Activated T-cell treated with anti-CD3 and anti-CD28 coated beads, Interleukin-2, amount 50 U/mL, for 72 hours (primary cell): ENCODE measurements around the gene AZU1. TPM values are rescaled to one million over a fixed set of nuclear protein-coding genes. Genes with fewer than 3 reads are reported as not detected.

ENCODE experiments used
- ATAC-seq, 2 donors: fragments of 150-1000 bp; cut with Tn5 transposase; replicated peaks in 1 of 2; 2 replicates each; pipeline ENCODE4 v1.10.0; 2021; ENCODE audit warnings: moderate library complexity in 2 of 2, mild to moderate bottlenecking in 1 of 2
- DNase-seq, 2 donors: peaks; one replicate each; pipeline ENCODE4 v3.0.0; 2021 to 2022; ENCODE audit warnings: mixed read lengths in 1 of 2
- H3K27ac Mint-ChIP-seq: one replicate; pipeline ENCODE4 v1.8.0; 2022; ENCODE audit warnings: mild to moderate bottlenecking, moderate library complexity, mixed read lengths
- H3K27me3 Mint-ChIP-seq: one replicate; pipeline ENCODE4 v1.8.0; 2022; ENCODE audit warnings: low read depth, mixed read lengths
- H3K36me3 Mint-ChIP-seq, 2 donors: one replicate each; pipeline ENCODE4 v1.8.0; 2022; ENCODE audit warnings: mixed read lengths in 2 of 2, mild to moderate bottlenecking in 1 of 2; ENCODE audit not compliant: insufficient read depth in 2 of 2
- H3K4me1 Mint-ChIP-seq: one replicate; pipeline ENCODE4 v1.8.0; 2022; ENCODE audit warnings: low read depth, mixed read lengths
- H3K4me3 Mint-ChIP-seq, 2 donors: one replicate each; pipeline ENCODE4 v1.8.0; 2022; ENCODE audit warnings: mild to moderate bottlenecking in 2 of 2, mixed read lengths in 2 of 2, moderate library complexity in 2 of 2
- H3K9me3 Mint-ChIP-seq, 2 donors: one replicate each; pipeline ENCODE4 v1.8.0; 2022; ENCODE audit warnings: mixed read lengths in 2 of 2
- total RNA-seq, 2 donors: library from RNA; stranded (reverse); gene quantifications; one replicate each; pipeline ENCODE4 v1.2.3, GENCODE V29; 2022

AZU1 gene
- total RNA-seq, 2 donors from 2014 or later, result not detected

DNA sequence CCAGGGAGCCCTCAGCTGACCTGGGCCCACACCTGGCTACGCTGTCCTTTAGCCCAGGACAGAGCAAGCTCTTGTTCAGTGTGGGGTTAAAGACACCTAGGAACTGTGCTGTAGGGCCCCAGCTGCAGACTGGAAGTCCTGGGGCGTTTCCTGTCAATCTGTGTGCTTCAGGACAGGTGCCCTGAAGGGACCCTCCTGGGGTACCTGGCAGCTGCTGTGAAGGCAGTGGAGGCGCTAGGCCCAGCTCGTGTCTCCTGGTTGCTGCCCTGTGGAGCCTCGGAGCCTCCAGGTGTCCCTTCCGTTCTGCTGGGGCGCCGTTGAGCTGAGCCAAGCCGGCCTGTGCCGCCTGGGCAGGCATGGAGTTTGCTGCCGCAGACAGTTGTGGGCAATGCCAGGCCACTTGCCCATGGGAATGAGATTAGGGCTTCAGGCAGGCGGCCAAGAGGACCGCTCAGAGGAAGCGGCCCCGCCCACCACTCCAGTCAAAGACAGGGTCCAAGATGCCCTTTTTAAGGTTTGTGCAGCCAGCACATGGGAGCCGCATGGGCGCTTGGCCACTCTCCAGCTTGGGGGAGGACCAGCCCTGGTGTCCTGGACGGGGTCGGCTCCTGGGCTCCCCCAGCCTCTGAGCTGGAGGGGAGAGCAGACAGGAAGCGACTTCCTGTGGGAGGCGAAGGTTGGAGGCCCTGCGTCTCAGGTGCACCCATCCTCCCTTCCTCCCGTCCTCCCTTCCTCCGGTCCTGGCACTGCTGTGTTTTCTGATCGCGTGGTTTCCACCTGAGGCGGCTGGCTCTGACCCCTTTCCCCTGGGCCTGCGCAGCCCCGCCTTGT is 26.4 kb upstream of the AZU1 start:
- Mint-ChIP-seq H3K9me3 (no peaks in the 10 kb centered on the region), H3K4me3 (peak overlapping the region; percentile 89 to 91), H3K36me3 (peaks cover 17 to 42% of the 10 kb centered on the region in 2 donors), H3K4me1 (peaks cover 44% of the 10 kb centered on the region), H3K27me3 (no peaks in the 10 kb centered on the region), H3K27ac (peak overlapping the region; percentile 87)
- no peak for DNase-seq
- no peak for ATAC-seq

DNA sequence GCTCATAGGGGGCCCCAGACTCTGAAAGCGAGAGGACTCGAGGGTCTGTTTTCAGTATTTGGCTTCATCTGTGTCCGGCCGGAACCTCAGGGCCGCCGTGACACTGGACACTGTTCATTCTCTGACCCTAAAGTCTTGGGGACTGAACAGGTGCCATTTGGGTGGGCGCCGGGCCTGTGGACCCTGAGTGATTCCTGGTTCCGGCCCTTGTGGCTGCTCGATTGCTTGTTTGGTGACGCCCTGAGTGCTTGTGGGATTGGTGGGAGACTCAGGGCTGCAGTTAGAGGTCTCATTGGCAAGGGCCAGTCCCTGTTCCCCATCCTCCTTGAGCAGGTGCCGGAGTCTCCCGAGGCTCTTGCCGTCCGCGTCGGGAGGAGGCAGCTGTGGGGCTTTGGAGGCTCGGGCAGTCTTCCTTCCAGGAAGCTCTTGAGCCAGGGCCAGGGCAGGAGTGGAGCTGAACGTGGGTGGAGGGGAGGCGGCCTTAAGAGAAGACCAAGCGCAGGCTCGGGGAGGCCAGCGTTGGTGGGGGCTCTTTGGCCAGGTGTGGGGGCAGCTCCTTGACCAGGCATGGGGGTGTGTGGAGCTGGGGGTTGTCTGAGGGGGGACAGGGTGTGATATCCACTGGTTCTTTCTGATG is 25.7 kb upstream of the AZU1 start:
- no peak for DNase-seq
- Mint-ChIP-seq H3K4me3 (peak overlapping the region; percentile 89 to 91), H3K27me3 (no peaks in the 10 kb centered on the region), H3K36me3 (peaks cover 17 to 47% of the 10 kb centered on the region in 2 donors), H3K9me3 (no peaks in the 10 kb centered on the region), H3K27ac (peak overlapping the region; percentile 84), H3K4me1 (peaks cover 39% of the 10 kb centered on the region)
- ATAC-seq, result no peak

DNA sequence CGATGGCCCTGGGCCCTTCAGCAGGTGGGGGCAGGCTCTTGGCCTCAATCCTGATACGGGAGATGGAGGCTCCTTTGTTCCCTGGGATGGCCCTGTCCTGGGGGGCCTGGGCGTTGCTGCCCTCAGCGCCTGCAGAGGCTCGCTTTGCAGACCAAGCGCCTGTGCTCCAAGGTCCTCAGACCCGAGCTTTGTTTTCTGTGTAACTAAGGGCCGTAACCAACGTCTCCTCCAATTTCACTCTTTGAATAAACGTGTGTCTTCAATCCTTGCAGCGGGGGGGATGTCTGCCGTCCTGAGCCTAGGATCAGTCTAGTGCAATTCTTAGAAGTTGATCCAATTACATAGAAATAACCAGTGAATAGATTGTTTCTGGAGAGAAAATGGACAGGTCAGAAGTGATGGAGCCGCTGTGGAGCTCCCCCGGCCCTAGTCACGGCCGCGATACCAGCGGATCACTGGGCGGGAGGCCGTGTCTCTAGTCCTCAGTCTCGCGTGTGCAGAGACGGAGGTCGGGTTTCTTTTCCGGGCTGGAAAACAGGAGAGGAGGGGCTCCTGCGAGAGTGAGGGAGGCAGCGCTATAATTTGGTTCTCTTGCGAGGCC is 25.0 kb upstream of the AZU1 start:
- DNase-seq, result no peak
- Mint-ChIP-seq H3K4me1 (peaks cover 44% of the 10 kb centered on the region), H3K36me3 (peaks cover 22 to 51% of the 10 kb centered on the region in 2 donors), H3K9me3 (no peaks in the 10 kb centered on the region), H3K4me3 (peak overlapping the region; percentile 49 to 63), H3K27me3 (no peaks in the 10 kb centered on the region), H3K27ac (peak overlapping the region; percentile 84)
- no peak for ATAC-seq

DNA sequence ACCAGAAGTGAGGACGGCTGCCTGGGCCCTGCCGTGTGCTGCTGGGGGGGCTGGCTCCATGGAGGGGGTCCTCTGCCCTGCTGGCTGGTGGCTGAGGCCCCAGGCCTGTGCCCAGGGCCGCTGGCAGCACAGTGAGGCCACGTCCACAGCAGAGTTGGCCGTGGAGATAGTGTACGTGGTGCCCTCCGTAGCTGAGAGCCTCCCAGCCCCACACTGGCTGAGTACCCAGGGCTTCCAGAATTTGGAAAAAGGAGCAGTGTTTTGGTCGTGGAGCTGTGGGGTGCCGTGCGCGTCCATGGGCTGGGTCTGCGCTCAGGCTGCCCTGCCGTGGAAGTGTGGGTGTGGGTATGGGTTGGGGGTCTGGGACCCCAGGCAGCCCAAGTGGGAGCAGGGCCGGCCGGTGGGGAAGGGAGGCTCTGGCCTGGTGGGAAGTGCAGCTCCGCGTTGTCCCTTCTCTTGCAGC is 24.5 kb upstream of the AZU1 start:
- peak overlapping the region; percentile 84 for H3K27ac Mint-ChIP-seq
- H3K36me3 Mint-ChIP-seq, result peaks cover 26 to 55% of the 10 kb centered on the region in 2 donors
- ATAC-seq (no peak), DNase-seq (no peak)
- H3K4me3 Mint-ChIP-seq, result peak overlapping the region in 1 of 2 donors; percentile 5
- no peaks in the 10 kb centered on the region for H3K27me3 Mint-ChIP-seq
- H3K4me1 Mint-ChIP-seq, result peaks cover 47% of the 10 kb centered on the region
- H3K9me3 Mint-ChIP-seq, result no peaks in the 10 kb centered on the region

DNA sequence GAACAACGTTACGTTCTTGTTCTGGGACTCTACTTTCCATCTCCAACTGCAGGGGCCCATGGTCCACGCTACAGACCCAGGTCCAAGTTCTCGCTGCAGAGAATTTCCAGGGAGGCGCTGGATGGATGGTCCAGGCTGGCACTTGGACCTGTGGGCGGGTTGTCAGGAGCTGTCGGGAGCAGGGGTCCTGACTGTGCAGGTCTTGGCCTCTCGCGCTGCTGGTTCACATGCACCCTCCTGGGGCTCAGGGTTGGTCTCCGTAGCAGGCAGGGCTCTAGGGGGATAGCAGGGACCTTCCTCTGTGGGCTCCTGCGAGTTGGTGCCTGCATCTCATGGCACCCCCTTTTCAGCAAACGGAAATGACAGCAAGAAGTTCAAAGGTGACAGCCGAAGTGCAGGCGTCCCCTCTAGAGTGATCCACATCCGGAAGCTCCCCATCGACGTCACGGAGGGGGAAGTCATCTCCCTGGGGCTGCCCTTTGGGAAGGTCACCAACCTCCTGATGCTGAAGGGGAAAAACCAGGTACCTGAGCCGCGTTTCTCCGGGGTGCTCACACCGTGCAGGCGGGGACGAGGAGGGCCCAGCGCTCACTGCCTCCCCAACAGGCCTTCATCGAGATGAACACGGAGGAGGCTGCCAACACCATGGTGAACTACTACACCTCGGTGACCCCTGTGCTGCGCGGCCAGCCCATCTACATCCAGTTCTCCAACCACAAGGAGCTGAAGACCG is 23.8 kb upstream of the AZU1 start:
- Mint-ChIP-seq H3K36me3 (peaks cover 24 to 55% of the 10 kb centered on the region in 2 donors), H3K9me3 (no peaks in the 10 kb centered on the region), H3K27me3 (no peaks in the 10 kb centered on the region), H3K4me1 (peaks cover 47% of the 10 kb centered on the region), H3K4me3 (peak overlapping the region in 1 of 2 donors; percentile 5), H3K27ac (peak overlapping the region; percentile 50)
- ATAC-seq (no peak), DNase-seq (no peak)

DNA sequence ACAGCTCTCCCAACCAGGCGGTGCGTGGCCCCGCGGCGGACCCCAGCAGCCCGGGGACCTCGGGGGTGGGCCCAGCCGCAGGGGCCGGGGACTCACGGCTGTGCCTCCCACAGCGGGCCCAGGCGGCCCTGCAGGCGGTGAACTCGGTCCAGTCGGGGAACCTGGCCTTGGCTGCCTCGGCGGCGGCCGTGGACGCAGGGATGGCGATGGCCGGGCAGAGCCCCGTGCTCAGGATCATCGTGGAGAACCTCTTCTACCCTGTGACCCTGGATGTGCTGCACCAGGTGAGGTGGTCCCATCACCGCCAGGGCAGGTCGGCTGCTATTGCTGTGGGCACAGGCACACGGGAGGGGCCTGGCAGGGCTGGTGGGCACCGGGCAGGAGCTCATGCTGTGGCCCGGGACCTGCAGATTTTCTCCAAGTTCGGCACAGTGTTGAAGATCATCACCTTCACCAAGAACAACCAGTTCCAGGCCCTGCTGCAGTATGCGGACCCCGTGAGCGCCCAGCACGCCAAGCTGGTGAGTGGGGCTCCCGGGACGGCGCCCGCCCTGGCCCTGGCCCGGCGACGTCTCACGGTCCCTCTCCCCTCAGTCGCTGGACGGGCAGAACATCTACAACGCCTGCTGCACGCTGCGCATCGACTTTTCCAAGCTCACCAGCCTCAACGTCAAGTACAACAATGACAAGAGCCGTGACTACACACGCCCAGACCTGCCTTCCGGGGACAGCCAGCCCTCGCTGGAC is 23.0 kb upstream of the AZU1 start:
- Mint-ChIP-seq H3K27ac (no peak overlapping the region), H3K9me3 (no peaks in the 10 kb centered on the region), H3K4me3 (no peak overlapping the region), H3K27me3 (no peaks in the 10 kb centered on the region), H3K4me1 (peaks cover 40% of the 10 kb centered on the region), H3K36me3 (peaks cover 18 to 51% of the 10 kb centered on the region in 2 donors)
- ATAC-seq (peak in 1 of 2 donors; percentile 5), DNase-seq (no peak)

DNA sequence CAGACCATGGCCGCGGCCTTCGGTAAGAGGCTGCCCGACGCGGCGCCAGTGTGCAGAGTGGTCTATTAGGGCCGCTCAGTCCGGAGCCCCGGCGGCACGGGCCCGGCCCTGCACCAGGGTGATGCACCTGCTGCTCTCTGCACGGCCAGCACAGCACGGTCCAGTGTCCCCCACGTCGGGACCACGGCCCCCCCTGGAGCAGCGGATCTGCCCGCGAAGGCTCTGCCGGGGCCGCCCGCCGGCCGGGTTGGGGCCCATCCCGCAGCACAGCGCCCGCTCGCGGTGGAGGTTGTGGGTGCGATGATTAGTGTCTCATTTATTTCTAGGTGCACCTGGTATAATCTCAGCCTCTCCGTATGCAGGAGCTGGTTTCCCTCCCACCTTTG is 22.5 kb upstream of the AZU1 start:
- H3K27me3 Mint-ChIP-seq, result no peaks in the 10 kb centered on the region
- H3K4me3 Mint-ChIP-seq, result no peak overlapping the region
- DNase-seq (no peak), ATAC-seq (peak in 1 of 2 donors; percentile 9)
- H3K4me1 Mint-ChIP-seq, result peaks cover 34% of the 10 kb centered on the region
- no peak overlapping the region for H3K27ac Mint-ChIP-seq
- H3K9me3 Mint-ChIP-seq, result no peaks in the 10 kb centered on the region
- peaks cover 14 to 48% of the 10 kb centered on the region in 2 donors for H3K36me3 Mint-ChIP-seq

DNA sequence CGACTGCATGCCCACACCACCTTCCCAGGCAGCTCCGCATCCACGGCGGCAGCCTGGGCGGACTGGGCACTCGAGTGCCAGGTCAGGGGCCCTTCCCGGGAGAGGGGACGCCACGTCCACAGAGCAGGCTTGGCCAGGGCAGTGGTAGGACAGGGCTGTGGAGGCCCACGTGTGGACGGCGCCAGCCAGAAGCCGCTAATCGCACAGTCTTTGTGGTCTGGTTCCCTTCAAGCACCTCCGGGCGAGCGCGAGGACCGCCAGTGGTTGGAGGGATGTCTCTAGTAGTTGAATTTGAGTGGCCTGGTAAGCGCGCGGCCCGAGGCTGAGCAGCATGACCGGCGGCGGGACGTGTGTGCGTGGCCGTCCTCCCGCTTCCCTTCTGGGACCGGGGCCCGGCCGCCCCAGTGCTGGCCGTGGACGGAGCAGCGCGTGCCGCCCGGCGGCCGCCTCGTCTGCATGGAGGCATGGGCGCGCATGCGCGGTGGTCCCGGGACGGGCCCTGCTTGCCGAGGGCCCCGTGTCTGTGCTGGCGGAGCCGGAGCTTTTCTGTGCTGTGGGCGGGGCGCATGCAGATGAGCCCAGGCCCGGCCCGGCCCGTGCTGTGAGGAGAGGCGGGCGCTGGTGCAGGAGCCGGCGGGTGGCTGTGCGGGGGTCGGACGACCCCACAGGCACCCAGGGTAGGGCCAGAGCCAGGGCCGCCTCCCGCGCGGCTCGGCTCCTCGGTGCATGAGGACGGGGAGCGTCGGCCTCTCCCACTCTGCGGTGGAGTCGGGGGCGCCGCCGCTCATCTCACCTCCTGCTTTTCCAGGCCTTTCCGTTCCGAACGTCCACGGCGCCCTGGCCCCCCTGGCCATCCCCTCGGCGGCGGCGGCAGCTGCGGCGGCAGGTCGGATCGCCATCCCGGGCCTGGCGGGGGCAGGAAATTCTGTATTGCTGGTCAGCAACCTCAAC is 21.8 kb upstream of the AZU1 start:
- H3K4me1 Mint-ChIP-seq, result peaks cover 28% of the 10 kb centered on the region
- no peaks in the 10 kb centered on the region for H3K9me3 Mint-ChIP-seq
- no peaks in the 10 kb centered on the region for H3K27me3 Mint-ChIP-seq
- peaks cover 12 to 47% of the 10 kb centered on the region in 2 donors for H3K36me3 Mint-ChIP-seq
- ATAC-seq, result peak in 1 of 2 donors; percentile 14
- no peak overlapping the region for H3K4me3 Mint-ChIP-seq
- H3K27ac Mint-ChIP-seq, result no peak overlapping the region
- no peak for DNase-seq

DNA sequence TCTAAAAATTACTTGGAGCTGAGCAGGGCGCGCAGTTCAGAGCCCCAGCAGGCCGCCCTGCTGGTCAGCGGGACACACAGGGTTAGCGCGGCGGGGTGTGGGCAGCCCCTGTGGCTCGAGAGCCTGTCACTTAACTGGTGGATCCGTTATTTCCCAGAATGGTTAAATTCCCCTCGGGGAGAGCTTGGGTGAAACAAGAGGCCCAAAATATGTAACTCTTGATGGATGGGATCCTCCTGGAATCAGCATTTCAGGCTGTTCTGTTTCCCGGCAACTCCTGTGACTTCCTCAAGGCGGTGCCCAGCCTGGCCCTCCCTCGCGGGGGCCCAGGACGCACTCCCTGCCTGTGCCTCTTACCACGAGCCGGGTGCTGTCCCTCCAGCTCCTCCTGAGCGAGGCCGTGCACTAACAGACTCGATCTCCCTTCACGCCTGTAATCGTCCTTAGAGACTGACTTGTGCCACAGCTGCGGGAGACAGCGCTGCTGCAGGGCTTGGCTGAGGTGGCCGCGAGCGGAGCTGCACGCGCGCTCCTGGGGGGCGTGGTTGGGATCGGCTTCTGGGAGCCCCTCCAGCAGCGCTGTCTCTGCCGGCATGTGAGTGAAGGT is 20.7 kb upstream of the AZU1 start:
- H3K36me3 Mint-ChIP-seq, result peaks cover 12 to 48% of the 10 kb centered on the region in 2 donors
- H3K4me1 Mint-ChIP-seq, result peaks cover 18% of the 10 kb centered on the region
- no peak overlapping the region for H3K4me3 Mint-ChIP-seq
- no peak for ATAC-seq
- no peaks in the 10 kb centered on the region for H3K27me3 Mint-ChIP-seq
- no peak overlapping the region for H3K27ac Mint-ChIP-seq
- no peak for DNase-seq
- H3K9me3 Mint-ChIP-seq, result no peaks in the 10 kb centered on the region

DNA sequence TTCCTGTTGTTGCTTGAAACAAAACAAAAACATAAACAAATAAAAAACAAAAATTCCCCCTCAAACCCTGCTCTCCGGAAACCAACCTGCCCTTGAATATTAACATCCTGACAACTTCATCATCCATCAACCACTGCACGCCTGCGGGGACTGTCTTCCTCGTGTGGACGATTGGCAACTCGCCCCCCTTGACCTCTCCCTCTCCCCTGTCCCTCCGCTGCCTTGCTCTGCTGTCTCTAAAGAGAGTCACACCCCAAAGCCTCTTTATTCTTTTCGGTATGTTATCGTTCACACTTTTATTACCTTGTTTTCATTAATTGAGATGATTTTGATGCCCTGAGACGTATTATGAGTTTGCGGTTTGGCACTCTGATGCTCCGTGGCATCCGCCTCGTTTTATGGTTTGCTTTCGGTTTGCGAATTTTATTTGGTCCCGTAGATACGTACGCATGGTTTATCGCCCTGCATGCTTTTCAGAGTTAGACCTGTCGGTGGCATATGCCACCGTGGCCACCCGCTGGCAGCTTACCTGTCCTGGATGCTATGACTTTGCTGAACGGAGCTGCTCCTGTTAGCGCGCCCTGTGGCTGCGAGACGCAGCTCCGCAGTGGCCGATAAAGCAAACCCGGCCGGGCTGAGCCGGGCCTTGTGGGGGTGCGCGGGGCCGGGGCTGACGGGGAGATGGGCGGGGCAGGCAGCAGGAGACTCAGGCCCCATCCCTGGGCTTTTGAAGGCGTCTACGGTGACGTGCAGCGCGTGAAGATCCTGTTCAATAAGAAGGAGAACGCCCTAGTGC is 19.8 kb upstream of the AZU1 start:
- H3K9me3 Mint-ChIP-seq, result no peaks in the 10 kb centered on the region
- no peak overlapping the region for H3K4me3 Mint-ChIP-seq
- H3K27ac Mint-ChIP-seq, result peak overlapping the region; percentile 85
- H3K4me1 Mint-ChIP-seq, result peaks cover 9% of the 10 kb centered on the region
- H3K36me3 Mint-ChIP-seq, result peaks cover 12 to 44% of the 10 kb centered on the region in 2 donors
- no peak for DNase-seq
- no peak for ATAC-seq
- no peaks in the 10 kb centered on the region for H3K27me3 Mint-ChIP-seq

DNA sequence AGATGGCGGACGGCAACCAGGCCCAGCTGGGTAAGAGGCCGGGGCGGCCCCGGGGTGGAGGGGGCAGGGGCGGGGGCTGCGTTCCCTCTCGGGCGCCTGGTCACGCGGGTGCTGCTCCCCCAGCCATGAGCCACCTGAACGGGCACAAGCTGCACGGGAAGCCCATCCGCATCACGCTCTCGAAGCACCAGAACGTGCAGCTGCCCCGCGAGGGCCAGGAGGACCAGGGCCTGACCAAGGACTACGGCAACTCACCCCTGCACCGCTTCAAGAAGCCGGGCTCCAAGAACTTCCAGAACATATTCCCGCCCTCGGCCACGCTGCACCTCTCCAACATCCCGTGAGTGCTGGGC is 19.2 kb upstream of the AZU1 start:
- peaks cover 12 to 43% of the 10 kb centered on the region in 2 donors for H3K36me3 Mint-ChIP-seq
- ATAC-seq (no peak), DNase-seq (no peak)
- no peaks in the 10 kb centered on the region for H3K27me3 Mint-ChIP-seq
- H3K4me3 Mint-ChIP-seq, result no peak overlapping the region
- peaks cover 0 to 1% of the 10 kb centered on the region in 2 donors for H3K9me3 Mint-ChIP-seq
- H3K4me1 Mint-ChIP-seq, result peaks cover 8% of the 10 kb centered on the region
- H3K27ac Mint-ChIP-seq, result no peak overlapping the region
